Large intestine (tissue), 3 donors: ENCODE results near the gene OSR1. TPM values are rescaled to one million over a fixed set of nuclear protein-coding genes. Genes with fewer than 3 reads are reported as not detected.
"Not testable (repeated sequence)": the region's sequence is repeated elsewhere in the genome, so short reads cannot be mapped to it uniquely, and the experiment has no call there.

ENCODE experiments used
- DNase-seq, 2 donors: peaks; one replicate each; pipeline versions ENCODE4 v3.0.0 to v3.0.0-alpha.2; 2013
- H3K27ac ChIP-seq: one replicate; pipeline ENCODE4 v1.5.1; 2013; ENCODE audit warnings: low read length
- H3K27me3 ChIP-seq: 2 replicates; pipeline ENCODE4 v1.6.1; 2013; ENCODE audit warnings: low read length; ENCODE audit not compliant: control insufficient read depth, insufficient read depth
- H3K36me3 ChIP-seq: 2 replicates; pipeline ENCODE4 v1.6.1; 2013; ENCODE audit warnings: low read length; ENCODE audit not compliant: control insufficient read depth, insufficient read depth
- H3K4me1 ChIP-seq: one replicate; pipeline ENCODE4 v1.6.1; 2013; ENCODE audit warnings: low read length; ENCODE audit not compliant: control insufficient read depth, insufficient read depth
- H3K4me3 ChIP-seq: one replicate; pipeline ENCODE4 v1.5.1; 2013; ENCODE audit warnings: low read length
- H3K9me3 ChIP-seq: one replicate; pipeline ENCODE4 v1.6.1; 2013; ENCODE audit warnings: mild to moderate bottlenecking, low read depth, low read length, moderate library complexity; ENCODE audit not compliant: control insufficient read depth
- WGBS: methylation state at CpG from one replicate; pipeline ENCODE4 v1.1.5; 2013; ENCODE audit warnings: low lambda C conversion rate; ENCODE audit not compliant: insufficient coverage; 5-methylcytosine and 5-hydroxymethylcytosine counted together
- polyA plus RNA-seq: library from polyadenylated mRNA; unstranded; fragments of 120-200 nt; gene quantifications from one replicate; pipeline ENCODE4 v1.2.1, GENCODE V29; 2013

Gene OSR1
- polyA plus RNA-seq, 1 donor = 17.7 TPM

- no peak for DNase-seq
- Histone ChIP-seq H3K27me3 (no peaks in the 10 kb centered on the region), H3K9me3 (no peaks in the 10 kb centered on the region), H3K36me3 (no peaks in the 10 kb centered on the region), H3K27ac (no peak overlapping the region), H3K4me1 (no peaks in the 10 kb centered on the region), H3K4me3 (no peak overlapping the region)
Observed at GRCh38 chr2:19312949-19313348, 45.5 kb downstream of the OSR1 start.

- not testable (repeated sequence) for DNase-seq, H3K9me3 ChIP-seq, H3K4me3 ChIP-seq, H3K36me3 ChIP-seq, H3K27me3 ChIP-seq, H3K4me1 ChIP-seq, H3K27ac ChIP-seq
- WGBS = no CpG with 5 or more reads among the region's 18 CpGs
Observed at GRCh38 chr2:19306065-19306464, 52.4 kb downstream of the OSR1 start.

GRCh38 chr2:19305400-19306055 is 52.9 kb downstream of the OSR1 start:
- not testable (repeated sequence) for H3K4me1 ChIP-seq, DNase-seq, H3K36me3 ChIP-seq, H3K27me3 ChIP-seq, H3K4me3 ChIP-seq, H3K27ac ChIP-seq, H3K9me3 ChIP-seq
- no CpG with 5 or more reads among the region's 15 CpGs for WGBS

- no peak for DNase-seq
- peaks cover 3% of the 10 kb centered on the region for H3K27me3 ChIP-seq
- no peaks in the 10 kb centered on the region for H3K4me1 ChIP-seq
- no peaks in the 10 kb centered on the region for H3K36me3 ChIP-seq
- H3K9me3 ChIP-seq = no peaks in the 10 kb centered on the region
- WGBS = no CpG with 5 or more reads among the region's 4 CpGs
- no peak overlapping the region for H3K4me3 ChIP-seq
- H3K27ac ChIP-seq = no peak overlapping the region
Observed at GRCh38 chr2:19301706-19302105, 56.7 kb downstream of the OSR1 start.
